ENCODE data around the gene PSTPIP1. TPM values are rescaled to one million over a fixed set of nuclear protein-coding genes. Genes with fewer than 3 reads are reported as not detected.

Gene PSTPIP1
- total and polyA plus RNA-seq, 7 donors = 0.97 to 2.2 (median 1.3) TPM

GRCh38 chr15:77024273-77025082 lies 29.6 kb downstream of the PSTPIP1 start:
- ATAC-seq = peak; percentile 62 to 84 (median 70)
- no peak overlapping the region for H3K4me3 ChIP-seq
- no peaks in the 10 kb centered on the region for H3K27me3 ChIP-seq (ENCODE audit: insufficient read depth in 3 of 3, low read length in 2 of 3)

GRCh38 chr15:77025083-77025901 lies 30.4 kb downstream of the PSTPIP1 start:
- Histone ChIP-seq H3K27me3 (ENCODE audit: insufficient read depth in 3 of 3, low read length in 2 of 3) (no peaks in the 10 kb centered on the region), H3K36me3 (ENCODE audit: insufficient read depth in 1 of 2, low read depth in 1 of 2) (no peaks in the 10 kb centered on the region), H3K4me3 (no peak overlapping the region), H3K27ac (no peak overlapping the region), H3K4me1 (no peaks in the 10 kb centered on the region), H3K9me3 (no peaks in the 10 kb centered on the region)
- ATAC-seq (no peak), DNase-seq (peak in 1 of 2 donors; percentile 48)
- intact Hi-C loops (cut with DNase I) = loop anchor here (2.0 to 5.0 kb wide), 2 partner anchors 67 to 518 kb away; no protein-coding TSS in a partner anchor
- 87 to 92% (median 88%) methylated on average over 14 to 15 of the region's 15 CpGs for WGBS, 3 donors
- no peak for TF ChIP-seq CTCF (IDR thresholded peaks at IDR 0.05)

More at GRCh38 chr15:77024273-77025082, 29.6 kb downstream of the PSTPIP1 start:
- TF ChIP-seq CTCF (IDR thresholded peaks at IDR 0.05) = peak; percentile 98
- Histone ChIP-seq H3K27ac (no peak overlapping the region), H3K4me1 (no peaks in the 10 kb centered on the region), H3K9me3 (no peaks in the 10 kb centered on the region), H3K36me3 (ENCODE audit: insufficient read depth in 1 of 2, low read depth in 1 of 2) (no peaks in the 10 kb centered on the region)
- WGBS, 3 donors = 29 to 31% (median 29%) methylated on average over 15 to 17 of the region's 17 CpGs
- intact Hi-C loops (cut with DNase I) = loop anchor here (2.0 to 5.0 kb wide), 4 partner anchors 68 to 518 kb away; no protein-coding TSS in a partner anchor
- peak; percentile 69 to 83 for DNase-seq

- H3K9me3 ChIP-seq = no peaks in the 10 kb centered on the region
- H3K36me3 ChIP-seq (ENCODE audit: insufficient read depth in 1 of 2, low read depth in 1 of 2) = no peaks in the 10 kb centered on the region
- no peak overlapping the region for H3K27ac ChIP-seq
- no peaks in the 10 kb centered on the region for H3K27me3 ChIP-seq (ENCODE audit: insufficient read depth in 3 of 3, low read length in 2 of 3)
- DNase-seq (peak in 1 of 2 donors; percentile 46), ATAC-seq (no peak)
- H3K4me1 ChIP-seq = no peaks in the 10 kb centered on the region
- intact Hi-C loops (cut with DNase I) = loop anchor here (2.0 to 5.0 kb wide), 2 partner anchors 66 to 517 kb away; no protein-coding TSS in a partner anchor
- no peak for TF ChIP-seq CTCF (IDR thresholded peaks at IDR 0.05)
- WGBS, 3 donors = 85 to 92% (median 89%) methylated on average over 4 of the region's 4 CpGs
- H3K4me3 ChIP-seq = no peak overlapping the region
These were observed 31.1 kb downstream of the PSTPIP1 start for GRCh38 chr15:77025941-77026411.

- Histone ChIP-seq H3K9me3 (no peaks in the 10 kb centered on the region), H3K4me1 (no peaks in the 10 kb centered on the region), H3K36me3 (ENCODE audit: insufficient read depth in 1 of 2, low read depth in 1 of 2) (no peaks in the 10 kb centered on the region), H3K27me3 (ENCODE audit: insufficient read depth in 3 of 3, low read length in 2 of 3) (no peaks in the 10 kb centered on the region), H3K27ac (no peak overlapping the region), H3K4me3 (no peak overlapping the region)
- intact Hi-C loops (cut with DNase I) = loop anchor here in 1 of 2 donors (5.0 kb wide), 1 partner anchor 66 kb away; no protein-coding TSS in a partner anchor
- TF ChIP-seq CTCF (IDR thresholded peaks at IDR 0.05) = no peak
- peak in 1 of 2 donors; percentile 45 for DNase-seq
- no peak for ATAC-seq
- WGBS, 3 donors = 67 to 79% (median 75%) methylated on average over 12 of the region's 12 CpGs
These were observed 31.7 kb downstream of the PSTPIP1 start for GRCh38 chr15:77026501-77027110.

Data from psoas muscle (tissue), 8 donors.